Keratinocyte (primary cell): ENCODE measurements around the gene CATSPERZ. TPM values are rescaled to one million over a fixed set of nuclear protein-coding genes. Genes with fewer than 3 reads are reported as not detected.

Experiments
- DNase-seq: peaks from one replicate; pipeline ENCODE4 v3.0.0-alpha.2; 2011; ENCODE audit warnings: low read depth, missing footprints, low spot score
- FAIRE-seq: peaks from 2 replicates; lab custom pipeline; 2011; peaks lifted over from hg19 to GRCh38; lab: Jason Lieb, UNC
- H2AFZ ChIP-seq: 2 replicates; pipeline ENCODE4 v1.6.0; 2012; ENCODE audit warnings: low read length, control low read depth, inconsistent platforms; ENCODE audit not compliant: control insufficient read depth
- H3K27ac ChIP-seq: 2 replicates; pipeline ENCODE4 v1.5.1; 2011; ENCODE audit warnings: low read length; ENCODE audit not compliant: control insufficient read depth, insufficient read depth
- H3K27me3 ChIP-seq: 3 replicates; pipeline ENCODE4 v1.6.0; 2011; ENCODE audit warnings: low read length; ENCODE audit not compliant: control insufficient read depth, insufficient read depth; ENCODE audit errors: extremely low read depth
- H3K36me3 ChIP-seq, 2 experiments: 2 replicates in 1 of 2; 3 replicates in 1 of 2; pipeline ENCODE4 v1.5.1; 2011; ENCODE audit warnings: low read length in 2 of 2, mild to moderate bottlenecking in 1 of 2; ENCODE audit not compliant: control insufficient read depth in 2 of 2, insufficient read depth in 2 of 2; ENCODE audit errors: extremely low read depth in 1 of 2
- H3K4me1 ChIP-seq: 3 replicates; pipeline ENCODE4 v1.5.1; 2011; ENCODE audit warnings: low read length; ENCODE audit not compliant: control insufficient read depth, insufficient read depth; ENCODE audit errors: extremely low read depth
- H3K4me2 ChIP-seq: 3 replicates; pipeline ENCODE4 v1.6.0; 2011; ENCODE audit warnings: low read depth, low read length; ENCODE audit not compliant: control insufficient read depth, insufficient read depth; ENCODE audit errors: extremely low read depth
- H3K4me3 ChIP-seq, 3 experiments: fragments of 200-600 bp in 1 of 3; sonication (generic) in 1 of 3; 2 replicates in 2 of 3; 3 replicates in 1 of 3; pipeline ENCODE4 v1.5.1; 2011 to 2016; ENCODE audit warnings: low read length in 3 of 3, mild to moderate bottlenecking in 3 of 3, control low read depth in 2 of 3, inconsistent platforms in 1 of 3, low read depth in 1 of 3, mixed read lengths in 1 of 3, mixed run types in 1 of 3, moderate library complexity in 1 of 3; ENCODE audit not compliant: control insufficient read depth in 2 of 3, insufficient read depth in 2 of 3; ENCODE audit errors: extremely low read depth in 1 of 3
- H3K79me2 ChIP-seq: 2 replicates; pipeline ENCODE4 v1.6.0; 2012; ENCODE audit warnings: low read length; ENCODE audit not compliant: control insufficient read depth, insufficient read depth
- H3K9ac ChIP-seq: 3 replicates; pipeline ENCODE4 v1.6.0; 2011; ENCODE audit warnings: low read length; ENCODE audit not compliant: control insufficient read depth, insufficient read depth; ENCODE audit errors: extremely low read depth
- H3K9me1 ChIP-seq: 3 replicates; pipeline ENCODE4 v1.6.0; 2011; ENCODE audit warnings: low read length; ENCODE audit not compliant: control insufficient read depth, insufficient read depth; ENCODE audit errors: extremely low read depth
- H3K9me3 ChIP-seq: 2 replicates; pipeline ENCODE4 v1.5.1; 2012; ENCODE audit warnings: low read depth, low read length; ENCODE audit not compliant: control insufficient read depth
- H4K20me1 ChIP-seq: 3 replicates; pipeline ENCODE4 v1.6.0; 2011; ENCODE audit warnings: low read length; ENCODE audit not compliant: control insufficient read depth, insufficient read depth; ENCODE audit errors: extremely low read depth
- EZH2 ChIP-seq: IDR thresholded peaks from one replicate; pipeline ENCODE4 v1.6.1; 2012; ENCODE audit warnings: inconsistent platforms, mild to moderate bottlenecking, low read length, moderate library complexity
- dilution Hi-C: fragments of 300-500 bp; cut with MboI; formaldehyde crosslinking; loops from one replicate; pipeline ENCODE4 v1.7.0; 2020; ENCODE audit warnings: low sequenced_read_pairs; ENCODE audit not compliant: extremely low pct_ligation_motif_present
- polyA plus RNA-seq, 5 experiments: library from polyadenylated mRNA; depleted of rRNA in 3 of 5; stranded (reverse) in 3 of 5; stranded (forward) in 1 of 5; unstranded in 1 of 5; fragments of >200 nt; gene quantifications; 1 replicate in 1 of 5; 2 replicates in 3 of 5; 3 replicates in 1 of 5; pipeline versions ENCODE4 v1.2.1 to v1.2.3, GENCODE V29; 2011 to 2012; ENCODE audit warnings: missing spikeins in 2 of 5, low read depth in 1 of 5, low replicate concordance in 1 of 5
- TF ChIP-seq, protein P1 (sequence below), 3 experiments: IDR thresholded peaks in 1 of 3; conservative IDR thresholded peaks in 1 of 3; optimal IDR thresholded peaks in 1 of 3; 2 replicates in 2 of 3; 3 replicates in 1 of 3; pipeline versions ENCODE3 to v1.5.1; 2011; ENCODE audit warnings: low read length in 3 of 3, mild to moderate bottlenecking in 3 of 3, moderate library complexity in 2 of 3, control low read depth in 1 of 3, inconsistent platforms in 1 of 3; ENCODE audit not compliant: insufficient read depth in 2 of 3; ENCODE audit errors: extremely low read depth in 1 of 3

Gene CATSPERZ
- polyA plus RNA-seq, 1 donor (not counting 4 experiments of a cell fraction or from before 2014, with no cell fraction given): 0.29 TPM

DNA sequence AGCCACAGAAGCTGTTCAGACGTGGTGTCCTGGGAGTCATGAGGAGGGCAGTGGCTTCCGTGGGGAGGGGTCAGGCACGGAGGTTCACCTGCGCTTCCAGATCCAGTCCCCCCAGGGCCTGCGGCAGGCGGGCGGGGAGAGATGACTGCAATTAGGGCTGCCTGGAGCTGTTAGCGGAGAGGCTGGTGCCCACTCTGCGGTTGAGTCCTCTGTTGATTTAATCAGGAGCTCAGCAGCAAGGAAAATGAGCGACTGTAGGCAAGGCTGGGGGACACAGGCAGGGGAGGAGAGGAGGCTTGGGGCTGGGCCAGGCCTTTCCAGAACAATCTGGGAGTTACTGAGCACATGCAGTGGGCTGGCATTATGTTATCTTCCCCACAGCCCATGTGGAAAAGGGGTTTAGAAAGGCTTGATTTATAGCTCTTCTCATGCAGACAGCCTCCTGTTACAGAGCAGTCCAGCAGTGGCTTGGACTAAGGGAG, 35.7 kb upstream of the CATSPERZ start:
- no peak overlapping the region for H3K4me2 ChIP-seq
- FAIRE-seq (no peak), DNase-seq (no peak)
- H3K27me3 ChIP-seq: no peaks in the 10 kb centered on the region
- H4K20me1 ChIP-seq: no peaks in the 10 kb centered on the region
- H3K27ac ChIP-seq: no peak overlapping the region
- H3K36me3 ChIP-seq: peaks cover 41 to 70% of the 10 kb centered on the region in 2 experiments
- H3K79me2 ChIP-seq: peaks cover 2% of the 10 kb centered on the region
- H3K9ac ChIP-seq: no peak overlapping the region
- peaks cover 2% of the 10 kb centered on the region for H3K9me1 ChIP-seq
- no peak overlapping the region for H2AFZ ChIP-seq
- no peaks in the 10 kb centered on the region for H3K9me3 ChIP-seq
- dilution Hi-C loops: no loop called here
- no peak overlapping the region for H3K4me3 ChIP-seq
- peaks cover 45% of the 10 kb centered on the region for H3K4me1 ChIP-seq
- TF ChIP-seq, protein P1, sequence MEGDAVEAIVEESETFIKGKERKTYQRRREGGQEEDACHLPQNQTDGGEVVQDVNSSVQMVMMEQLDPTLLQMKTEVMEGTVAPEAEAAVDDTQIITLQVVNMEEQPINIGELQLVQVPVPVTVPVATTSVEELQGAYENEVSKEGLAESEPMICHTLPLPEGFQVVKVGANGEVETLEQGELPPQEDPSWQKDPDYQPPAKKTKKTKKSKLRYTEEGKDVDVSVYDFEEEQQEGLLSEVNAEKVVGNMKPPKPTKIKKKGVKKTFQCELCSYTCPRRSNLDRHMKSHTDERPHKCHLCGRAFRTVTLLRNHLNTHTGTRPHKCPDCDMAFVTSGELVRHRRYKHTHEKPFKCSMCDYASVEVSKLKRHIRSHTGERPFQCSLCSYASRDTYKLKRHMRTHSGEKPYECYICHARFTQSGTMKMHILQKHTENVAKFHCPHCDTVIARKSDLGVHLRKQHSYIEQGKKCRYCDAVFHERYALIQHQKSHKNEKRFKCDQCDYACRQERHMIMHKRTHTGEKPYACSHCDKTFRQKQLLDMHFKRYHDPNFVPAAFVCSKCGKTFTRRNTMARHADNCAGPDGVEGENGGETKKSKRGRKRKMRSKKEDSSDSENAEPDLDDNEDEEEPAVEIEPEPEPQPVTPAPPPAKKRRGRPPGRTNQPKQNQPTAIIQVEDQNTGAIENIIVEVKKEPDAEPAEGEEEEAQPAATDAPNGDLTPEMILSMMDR (optimal IDR thresholded peaks at IDR 0.05 in 1 of 3, IDR thresholded peaks at IDR 0.05 in 1 of 3, conservative IDR thresholded peaks at IDR 0.05 in 1 of 3; ENCODE audit: extremely low read depth in 1 of 3, insufficient read depth in 2 of 3, low read length in 3 of 3): no peak
- no peak for TF ChIP-seq EZH2

DNA sequence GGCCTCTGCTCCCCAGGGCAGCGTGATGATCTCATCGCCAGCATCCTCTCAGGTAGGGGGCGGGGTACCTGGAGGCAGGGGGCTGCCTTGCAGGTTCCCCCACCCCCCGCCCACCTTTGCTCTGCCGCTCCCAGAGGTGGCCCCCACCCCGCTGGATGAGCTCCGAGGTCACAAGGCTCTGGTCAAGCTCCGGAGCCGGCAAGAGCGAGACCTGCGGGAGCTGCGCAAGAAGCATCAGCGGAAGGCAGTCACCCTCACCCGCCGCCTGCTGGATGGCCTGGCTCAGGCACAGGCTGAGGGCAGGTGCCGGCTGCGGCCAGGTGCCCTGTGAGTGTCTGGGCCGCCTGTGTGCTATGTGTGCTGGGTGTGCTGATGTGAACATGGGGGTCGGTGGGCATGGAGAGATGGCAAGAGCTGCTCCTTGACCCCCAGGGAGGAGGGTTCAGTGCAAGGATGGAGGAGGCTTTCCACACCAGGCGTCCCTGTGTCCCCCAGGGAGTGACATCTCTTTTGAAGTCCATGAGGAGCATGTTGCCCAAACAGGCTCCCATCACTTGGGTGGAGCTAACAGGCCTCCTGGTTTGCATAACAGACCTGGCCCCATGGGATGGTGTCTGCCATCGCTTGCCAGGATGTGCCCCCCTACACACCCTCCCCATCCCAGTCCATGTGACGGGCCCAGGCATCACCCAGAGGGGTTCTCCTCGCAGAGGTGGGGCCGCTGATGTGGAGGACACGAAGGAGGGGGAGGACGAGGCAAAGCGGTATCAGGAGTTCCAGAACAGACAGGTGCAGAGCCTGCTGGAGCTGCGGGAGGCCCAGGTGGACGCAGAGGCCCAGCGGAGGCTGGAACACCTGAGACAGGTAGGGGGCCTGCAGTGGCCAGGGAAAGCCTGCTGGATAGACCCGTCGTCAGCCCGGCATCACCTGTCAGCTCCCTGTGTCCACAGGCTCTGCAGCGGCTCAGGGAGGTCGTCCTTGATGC, 34.7 kb upstream of the CATSPERZ start:
- DNase-seq: no peak
- Histone ChIP-seq H3K27ac (no peak overlapping the region), H2AFZ (no peak overlapping the region), H3K9me1 (no peaks in the 10 kb centered on the region), H3K9ac (no peak overlapping the region), H3K9me3 (no peaks in the 10 kb centered on the region), H3K79me2 (no peaks in the 10 kb centered on the region), H4K20me1 (no peaks in the 10 kb centered on the region), H3K36me3 (peaks cover 35 to 62% of the 10 kb centered on the region in 2 experiments), H3K4me2 (no peak overlapping the region), H3K4me1 (peaks cover 53% of the 10 kb centered on the region), H3K27me3 (no peaks in the 10 kb centered on the region), H3K4me3 (no peak overlapping the region)
- FAIRE-seq: no peak
- TF ChIP-seq EZH2: no peak
- dilution Hi-C loops: no loop called here
